Forelimb muscle (tissue), 1 donor: Measurements from ENCODE around the gene SPDYE6. TPM values are rescaled to one million over a fixed set of nuclear protein-coding genes. Genes with fewer than 3 reads are reported as not detected.
"Not testable (repeated sequence)": the region's sequence is repeated elsewhere in the genome, so short reads cannot be mapped to it uniquely, and the experiment has no call there.

ENCODE experiments used
- DNase-seq: peaks from one replicate; pipeline ENCODE4 v3.0.0-alpha.2; 2013; ENCODE audit warnings: low read depth
- polyA plus RNA-seq: library from polyadenylated mRNA; unstranded; fragments of 120-200 nt; gene quantifications from one replicate; pipeline ENCODE4 v1.2.1, GENCODE V29; 2013; ENCODE audit not compliant: insufficient read length

The SPDYE6 gene, protein sequence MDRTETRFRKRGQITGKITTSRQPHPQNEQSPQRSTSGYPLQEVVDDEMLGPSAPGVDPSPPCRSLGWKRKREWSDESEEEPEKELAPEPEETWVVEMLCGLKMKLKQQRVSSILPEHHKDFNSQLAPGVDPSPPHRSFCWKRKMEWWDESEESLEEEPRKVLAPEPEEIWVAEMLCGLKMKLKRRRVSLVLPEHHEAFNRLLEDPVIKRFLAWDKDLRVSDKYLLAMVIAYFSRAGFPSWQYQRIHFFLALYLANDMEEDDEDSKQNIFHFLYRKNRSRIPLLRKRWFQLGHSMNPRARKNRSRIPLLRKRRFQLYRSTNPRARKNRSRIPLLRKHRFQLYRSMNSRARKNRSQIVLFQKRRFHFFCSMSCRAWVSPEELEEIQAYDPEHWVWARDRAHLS
- 5.3 TPM for polyA plus RNA-seq

DNA sequence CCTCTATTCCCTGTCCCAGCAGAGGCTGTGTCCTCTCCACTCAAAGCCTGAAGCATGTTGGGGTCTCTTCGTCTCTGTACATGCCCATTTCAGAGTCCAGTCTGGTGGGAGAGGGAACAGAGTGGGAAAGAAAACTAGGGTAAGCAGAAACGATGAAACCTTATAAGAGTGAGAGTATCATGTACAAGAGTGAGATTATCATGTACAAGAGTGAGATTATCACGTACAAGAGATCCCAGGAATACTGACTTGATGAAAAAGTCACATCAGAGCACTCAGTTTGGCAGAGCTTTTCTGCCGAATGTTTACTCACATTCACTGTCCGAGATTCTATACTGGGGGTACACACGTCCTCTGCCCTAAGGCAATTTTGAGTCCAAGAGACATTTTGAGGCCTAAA is at the start of gene SPDYE6:
Gene SPDYE6 (minus strand): TSS at position 101 of the 400 bp plus-strand sequence. CDS start 421 bp downstream, outside the sequence.
- not testable (repeated sequence) for DNase-seq

- not testable (repeated sequence) for DNase-seq
Observed at GRCh38 chr7:102404862-102405188, 48.6 kb upstream of the SPDYE6 start.

DNA sequence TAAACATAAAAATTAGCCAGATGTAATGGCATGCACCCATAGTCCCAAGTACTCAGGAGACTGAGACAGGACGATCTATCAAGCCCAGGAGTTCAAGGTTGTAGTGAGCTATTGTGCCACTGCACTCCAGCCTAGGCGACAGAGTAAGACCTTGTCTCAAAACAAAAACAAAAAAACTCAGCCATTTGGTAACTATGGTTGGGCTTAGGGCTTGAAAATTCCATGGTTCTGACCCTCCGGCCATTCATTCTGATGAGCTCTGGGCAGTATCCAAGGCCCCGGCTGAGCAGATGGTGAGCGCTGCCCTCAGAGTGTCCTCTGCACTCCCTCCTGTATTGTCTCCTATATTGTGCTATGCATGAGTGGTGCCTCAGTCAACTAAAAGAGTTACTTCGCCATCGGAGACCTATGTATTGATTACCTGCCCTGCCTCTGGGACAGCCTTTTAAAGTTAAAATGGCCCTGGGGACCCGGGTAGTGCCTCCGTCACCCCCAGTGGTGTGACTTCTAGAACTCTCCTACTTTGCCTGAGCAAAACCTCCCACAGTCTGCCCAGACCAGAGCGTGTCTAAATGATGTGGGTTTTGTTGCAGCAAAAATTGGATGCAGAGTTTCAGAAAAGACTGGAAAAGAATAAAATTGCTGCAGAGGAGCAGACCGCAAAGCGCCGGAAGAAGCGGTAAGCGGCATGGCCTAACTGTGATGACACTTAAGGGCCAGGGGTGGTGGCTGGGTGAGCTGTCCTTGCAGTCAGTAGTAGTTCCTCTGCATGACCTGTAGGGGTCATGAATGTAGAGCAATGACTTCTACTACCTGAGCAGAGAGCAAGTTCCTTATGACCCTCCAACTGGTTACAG is 48.0 kb upstream of the SPDYE6 start:
- DNase-seq = no peak

- DNase-seq = no peak
Observed at GRCh38 chr7:102403563-102403962, 47.3 kb upstream of the SPDYE6 start.

GRCh38 chr7:102400360-102400759 is 44.1 kb upstream of the SPDYE6 start:
- DNase-seq = no peak

- no peak for DNase-seq
Observed at GRCh38 chr7:102398543-102398942, 42.3 kb upstream of the SPDYE6 start.

DNA sequence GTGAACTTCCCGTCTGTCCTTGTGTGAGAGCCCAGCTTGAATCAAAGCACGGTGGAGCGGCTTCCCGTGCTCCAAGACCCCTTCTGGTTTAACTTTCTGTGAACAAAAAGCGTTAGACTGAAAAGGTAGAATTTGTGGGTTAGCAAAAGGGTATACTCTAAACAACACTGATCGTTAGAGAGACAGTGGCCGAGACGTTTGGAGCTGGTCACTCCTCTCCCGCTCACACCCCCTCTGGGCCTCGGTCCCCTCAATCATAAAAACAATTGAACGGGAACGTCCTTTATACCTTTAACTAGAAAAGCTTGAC is 40.4 kb upstream of the SPDYE6 start:
- DNase-seq = no peak

- peak; percentile 70 for DNase-seq
Observed at GRCh38 chr7:102395873-102396709, 39.8 kb upstream of the SPDYE6 start, which contains the start of gene PRKRIP1. TSS of gene PRKRIP1 (plus strand) at chr7:102396363. CDS start at chr7:102396412, 49 bp downstream.

- DNase-seq = no peak
Observed at GRCh38 chr7:102395592-102395872, 39.3 kb upstream of the SPDYE6 start.

DNA sequence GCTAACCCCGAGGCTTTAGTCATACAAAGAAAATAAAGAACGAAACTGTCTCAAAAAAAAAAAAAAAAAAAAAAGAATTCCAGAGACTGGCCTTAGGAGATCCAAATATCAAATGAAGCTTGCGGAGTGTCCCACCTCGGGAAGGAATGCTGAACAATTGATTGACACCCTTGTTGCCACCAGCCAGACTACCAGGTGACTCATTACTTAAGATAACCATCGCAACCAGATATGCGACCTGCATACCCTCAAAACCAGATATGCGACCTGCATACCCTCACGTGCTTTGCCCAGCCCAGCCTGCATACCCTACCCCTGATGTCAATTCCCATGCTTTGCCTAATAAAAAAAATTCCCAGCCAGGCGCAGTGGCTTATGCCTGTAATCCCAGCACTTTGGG is 37.2 kb upstream of the SPDYE6 start:
- DNase-seq = no peak

- DNase-seq = no peak
Observed at GRCh38 chr7:102392330-102392729, 36.1 kb upstream of the SPDYE6 start.

- DNase-seq = peak; percentile 14
Observed at GRCh38 chr7:102390697-102391484, 34.6 kb upstream of the SPDYE6 start.

DNA sequence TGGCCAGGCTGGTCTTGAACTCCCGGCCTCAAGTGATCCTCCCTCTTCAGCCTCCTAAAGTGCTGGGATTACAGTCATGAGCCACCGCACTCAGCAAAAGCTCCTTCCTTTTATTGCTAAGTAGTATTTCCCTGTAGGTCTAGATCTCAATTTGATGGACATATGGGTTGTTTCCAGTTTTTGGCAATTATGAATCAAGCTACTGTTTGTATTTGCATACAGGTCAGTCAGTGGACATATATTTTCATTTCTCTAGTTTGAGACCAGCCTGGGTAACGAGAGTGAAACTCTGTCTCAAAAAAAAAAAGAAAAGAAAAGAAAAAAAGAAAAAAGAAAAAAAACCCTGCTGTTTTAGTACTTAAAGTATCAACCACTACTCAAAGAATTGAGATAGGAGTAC is 33.6 kb upstream of the SPDYE6 start:
- DNase-seq = no peak

DNA sequence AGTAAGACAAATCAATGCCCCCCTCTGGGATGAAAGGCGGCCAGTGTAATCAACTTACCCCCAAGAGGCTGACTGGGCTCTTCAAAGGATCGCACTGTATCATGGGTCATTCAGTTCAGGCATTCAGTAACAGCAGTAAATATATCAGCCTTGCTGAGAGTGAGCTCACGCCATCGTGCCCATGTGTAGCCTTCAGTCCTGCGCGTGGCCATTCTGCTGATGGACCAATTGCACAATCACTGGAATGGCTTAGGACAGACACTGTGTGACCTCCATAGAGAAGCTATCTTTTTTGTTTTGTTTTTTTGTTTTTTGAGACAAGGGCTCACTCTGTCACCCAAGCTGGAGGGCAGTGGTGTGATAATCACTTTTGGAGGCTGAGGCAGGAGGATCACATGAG is 30.8 kb upstream of the SPDYE6 start:
- DNase-seq = no peak

- DNase-seq = not testable (repeated sequence)
Observed at GRCh38 chr7:102381696-102382425, 25.6 kb upstream of the SPDYE6 start.

- not testable (repeated sequence) for DNase-seq
Observed at GRCh38 chr7:102380837-102381236, 24.6 kb upstream of the SPDYE6 start.

DNA sequence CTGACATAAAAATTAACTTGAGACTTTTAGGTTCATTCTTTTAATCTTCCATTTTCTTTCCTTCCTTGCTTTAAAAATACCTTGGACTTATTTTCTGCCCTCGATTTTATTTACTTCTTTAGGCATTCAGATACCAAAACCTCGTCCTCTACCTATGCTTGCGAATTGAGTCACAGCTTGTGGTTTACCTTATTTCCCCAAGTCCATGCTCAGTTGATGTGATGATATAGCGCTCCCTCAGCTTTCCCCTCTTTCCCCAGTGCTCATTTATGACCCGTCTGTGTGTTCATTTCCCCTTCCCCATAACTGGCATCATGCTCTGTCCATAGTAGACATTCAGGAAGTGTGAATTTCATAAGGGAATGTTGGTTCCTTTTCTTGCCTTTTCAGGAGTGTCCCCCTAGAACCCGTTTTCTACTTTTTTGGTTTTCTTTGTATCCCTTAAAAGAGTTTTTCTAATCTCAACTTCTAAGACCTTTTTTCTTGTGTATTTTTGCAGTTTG is 20.8 kb upstream of the SPDYE6 start:
- no peak for DNase-seq

- DNase-seq = not testable (repeated sequence)
Observed at GRCh38 chr7:102372796-102373195, 16.6 kb upstream of the SPDYE6 start.

DNA sequence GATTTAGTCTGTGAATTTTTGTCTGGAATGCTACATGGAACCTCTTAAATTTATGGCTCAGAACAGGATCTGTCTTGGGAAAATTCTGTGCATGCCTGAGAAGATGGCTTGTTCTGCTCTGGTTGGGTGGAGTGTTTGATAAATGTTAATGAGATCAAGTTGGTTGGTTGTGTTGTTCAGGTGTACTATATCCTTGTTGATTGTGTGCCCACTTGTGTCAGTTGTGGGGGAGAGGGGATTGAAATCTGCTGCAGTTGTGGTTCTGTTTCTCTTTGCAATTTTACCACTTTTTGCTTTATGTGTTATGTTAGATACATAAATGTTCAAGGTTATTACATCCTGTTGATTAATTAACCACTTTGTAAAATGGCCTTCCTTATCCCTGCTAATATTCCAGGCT is 13.8 kb upstream of the SPDYE6 start:
- not testable (repeated sequence) for DNase-seq

DNA sequence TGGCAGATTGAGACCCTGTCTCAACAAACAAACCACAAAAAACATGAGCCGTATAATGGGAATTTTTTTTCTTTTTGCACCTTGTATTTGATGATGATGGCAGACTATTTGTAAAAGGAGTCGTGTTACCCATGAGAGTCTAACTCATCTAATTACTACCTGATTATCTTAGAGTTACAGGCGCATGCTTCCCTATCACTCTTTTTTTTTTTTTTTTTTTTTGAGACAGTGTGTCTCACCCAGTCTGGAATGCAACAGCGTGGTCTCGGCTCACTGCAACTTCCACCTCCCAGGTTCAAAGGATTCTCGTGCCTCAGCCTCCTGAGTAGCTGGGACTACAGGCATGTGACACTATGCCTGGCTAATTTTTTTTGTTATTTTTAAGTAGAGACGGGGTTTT is 9.1 kb upstream of the SPDYE6 start:
- not testable (repeated sequence) for DNase-seq
